ENCODE measurements around the gene CDKN2AIPNL. TPM values are rescaled to one million over a fixed set of nuclear protein-coding genes. Genes with fewer than 3 reads are reported as not detected.

The CDKN2AIPNL gene
- total RNA-seq, 4 donors from 2014 or later = 17.9 to 19.9 (median 18.8) TPM

DNA sequence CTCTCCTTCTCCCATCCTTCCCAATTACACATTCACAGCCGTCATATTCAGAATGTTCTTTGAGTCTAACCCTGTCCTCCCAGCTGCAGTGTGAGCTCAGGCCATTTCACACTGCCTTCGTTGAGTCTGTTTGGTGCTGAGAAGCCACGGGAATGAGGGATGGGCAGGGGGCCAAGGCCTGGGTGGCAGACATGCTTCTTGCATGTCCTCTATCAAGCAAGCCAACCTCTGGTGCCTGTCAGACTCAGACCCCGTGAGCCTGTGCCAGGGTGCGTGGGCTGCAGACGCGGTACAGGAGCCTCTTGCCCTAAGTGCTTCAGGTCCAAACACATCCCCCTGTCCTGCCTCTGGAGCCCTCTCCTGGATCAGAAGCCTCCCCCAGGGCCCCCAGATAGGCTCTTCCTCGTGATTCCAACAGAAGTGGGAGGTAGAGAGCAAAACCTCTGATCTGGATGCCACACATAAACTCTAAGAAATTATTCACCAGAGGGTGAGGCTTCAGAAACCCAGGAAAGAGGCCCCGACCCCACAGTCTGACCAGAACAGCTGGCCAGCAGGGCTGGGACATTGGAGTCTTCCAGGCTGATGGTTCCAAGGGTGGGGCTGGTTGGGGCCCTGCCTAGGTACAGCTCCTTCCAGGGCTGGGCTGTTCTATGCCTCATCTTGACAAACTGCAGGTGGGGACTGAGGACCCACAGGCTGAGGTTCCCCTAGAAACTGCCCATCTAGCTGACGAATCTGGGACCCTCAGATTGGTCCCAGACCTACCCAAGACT is 46.7 kb upstream of the CDKN2AIPNL start:
- no peak for DNase-seq (ENCODE audit: extremely low spot score)
- TF ChIP-seq POLR2AphosphoS5 (IDR thresholded peaks at IDR 0.05) = no peak
- TF ChIP-seq POLR2A (IDR thresholded peaks at IDR 0.05; ENCODE audit: low read depth) = no peak
- TF ChIP-seq CTCF (IDR thresholded peaks at IDR 0.05) = no peak
- TF ChIP-seq EP300 (IDR thresholded peaks at IDR 0.05) = no peak
- no peak overlapping the region for H3K4me3 ChIP-seq
- H3K27ac ChIP-seq (replicated peaks in 1 of 4) = peak overlapping the region in 3 of 4 donors; percentile 13 to 36 (median 18)
- H3K36me3 ChIP-seq = no peaks in the 10 kb centered on the region
- no peaks in the 10 kb centered on the region for H3K27me3 ChIP-seq
- no peaks in the 10 kb centered on the region for H3K9me3 ChIP-seq
- intact Hi-C loops (cut with DNase I) = no loop called here
- peaks cover 13 to 19% (median 15%) of the 10 kb centered on the region in 4 donors for H3K4me1 ChIP-seq
- WGBS = 47% methylated on average over 6 of the region's 10 CpGs

DNA sequence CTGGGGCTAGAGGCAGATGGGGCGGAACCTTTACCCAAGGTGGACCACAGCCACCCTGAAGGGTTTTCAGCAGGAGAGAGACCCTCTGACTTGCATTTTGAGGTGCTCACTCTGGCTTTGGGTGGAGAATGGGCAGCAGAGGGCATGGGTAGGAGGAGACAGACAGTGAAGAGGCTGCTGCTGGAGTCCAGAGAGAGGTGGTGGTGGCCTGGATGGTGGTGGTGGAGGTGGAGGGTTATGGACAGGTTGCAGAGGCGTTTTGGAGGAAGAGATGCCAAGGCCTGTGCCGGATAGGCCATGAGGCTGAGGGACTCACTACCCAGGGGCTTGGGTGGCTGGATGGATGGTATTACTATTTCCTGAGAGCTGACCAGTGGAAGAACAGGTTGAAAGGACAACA is 46.1 kb upstream of the CDKN2AIPNL start:
- Histone ChIP-seq H3K27ac (replicated peaks in 1 of 4) (peak overlapping the region in 3 of 4 donors; percentile 13 to 36 (median 18)), H3K4me3 (no peak overlapping the region), H3K9me3 (no peaks in the 10 kb centered on the region), H3K27me3 (no peaks in the 10 kb centered on the region), H3K4me1 (peaks cover 13 to 19% (median 15%) of the 10 kb centered on the region in 4 donors), H3K36me3 (no peaks in the 10 kb centered on the region)
- intact Hi-C loops (cut with DNase I) = no loop called here
- 98% methylated on average over 3 of the region's 3 CpGs for WGBS
- no peak for TF ChIP-seq POLR2A (IDR thresholded peaks at IDR 0.05; ENCODE audit: low read depth)
- TF ChIP-seq POLR2AphosphoS5 (IDR thresholded peaks at IDR 0.05) = no peak
- TF ChIP-seq EP300 (IDR thresholded peaks at IDR 0.05) = no peak
- no peak for TF ChIP-seq CTCF (IDR thresholded peaks at IDR 0.05)
- DNase-seq (ENCODE audit: extremely low spot score) = no peak

GRCh38 chr5:134456825-134457224 is 45.1 kb upstream of the CDKN2AIPNL start:
- Histone ChIP-seq H3K27ac (replicated peaks in 1 of 4) (no peak overlapping the region), H3K36me3 (no peaks in the 10 kb centered on the region), H3K4me1 (peaks cover 19 to 25% (median 22%) of the 10 kb centered on the region in 4 donors), H3K27me3 (no peaks in the 10 kb centered on the region), H3K9me3 (no peaks in the 10 kb centered on the region), H3K4me3 (no peak overlapping the region)
- no peak for TF ChIP-seq POLR2A (IDR thresholded peaks at IDR 0.05; ENCODE audit: low read depth)
- no peak for TF ChIP-seq CTCF (IDR thresholded peaks at IDR 0.05)
- no peak for TF ChIP-seq POLR2AphosphoS5 (IDR thresholded peaks at IDR 0.05)
- no peak for TF ChIP-seq EP300 (IDR thresholded peaks at IDR 0.05)
- DNase-seq (ENCODE audit: extremely low spot score) = no peak
- WGBS = 71% methylated on average over 4 of the region's 4 CpGs
- intact Hi-C loops (cut with DNase I) = no loop called here

- Histone ChIP-seq H3K36me3 (no peaks in the 10 kb centered on the region), H3K4me3 (no peak overlapping the region), H3K27me3 (no peaks in the 10 kb centered on the region), H3K4me1 (peaks cover 24 to 30% (median 26%) of the 10 kb centered on the region in 4 donors), H3K27ac (replicated peaks in 1 of 4) (no peak overlapping the region), H3K9me3 (no peaks in the 10 kb centered on the region)
- no peak for DNase-seq (ENCODE audit: extremely low spot score)
- intact Hi-C loops (cut with DNase I) = no loop called here
- TF ChIP-seq POLR2AphosphoS5 (IDR thresholded peaks at IDR 0.05) (no peak), POLR2A (IDR thresholded peaks at IDR 0.05; ENCODE audit: low read depth) (no peak), EP300 (IDR thresholded peaks at IDR 0.05) (no peak), CTCF (IDR thresholded peaks at IDR 0.05) (no peak)
- 96% methylated on average over 8 of the region's 8 CpGs for WGBS
These were observed 43.8 kb upstream of the CDKN2AIPNL start for GRCh38 chr5:134455466-134455865.
